ENCODE measurements around the gene CAPNS1. TPM values are rescaled to one million over a fixed set of nuclear protein-coding genes. Genes with fewer than 3 reads are reported as not detected.
"Not testable (repeated sequence)": the region's sequence is repeated elsewhere in the genome, so short reads cannot be mapped to it uniquely, and the experiment has no call there.

The CAPNS1 gene
- polyA plus RNA-seq, 10 donors, result 460 to 557 (median 508) TPM

DNA sequence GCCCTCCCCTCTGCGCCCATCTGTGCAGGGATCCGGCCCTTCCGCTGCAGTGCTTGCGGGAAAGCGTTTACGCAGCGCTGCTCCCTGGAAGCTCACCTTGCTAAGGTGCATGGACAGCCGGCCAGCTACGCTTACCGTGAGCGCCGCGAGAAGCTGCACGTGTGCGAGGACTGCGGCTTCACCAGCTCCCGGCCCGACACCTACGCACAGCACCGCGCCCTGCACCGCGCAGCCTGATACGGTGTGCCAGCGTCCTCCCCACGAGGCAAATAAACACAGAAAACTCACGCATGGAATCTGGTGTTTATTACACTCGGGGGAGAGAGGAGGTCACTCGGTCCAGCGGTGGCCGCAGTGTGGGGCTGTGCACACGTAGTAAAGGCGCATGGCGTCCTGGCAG lies 26.4 kb upstream of the CAPNS1 start:
- DNase-seq, result no peak

DNA sequence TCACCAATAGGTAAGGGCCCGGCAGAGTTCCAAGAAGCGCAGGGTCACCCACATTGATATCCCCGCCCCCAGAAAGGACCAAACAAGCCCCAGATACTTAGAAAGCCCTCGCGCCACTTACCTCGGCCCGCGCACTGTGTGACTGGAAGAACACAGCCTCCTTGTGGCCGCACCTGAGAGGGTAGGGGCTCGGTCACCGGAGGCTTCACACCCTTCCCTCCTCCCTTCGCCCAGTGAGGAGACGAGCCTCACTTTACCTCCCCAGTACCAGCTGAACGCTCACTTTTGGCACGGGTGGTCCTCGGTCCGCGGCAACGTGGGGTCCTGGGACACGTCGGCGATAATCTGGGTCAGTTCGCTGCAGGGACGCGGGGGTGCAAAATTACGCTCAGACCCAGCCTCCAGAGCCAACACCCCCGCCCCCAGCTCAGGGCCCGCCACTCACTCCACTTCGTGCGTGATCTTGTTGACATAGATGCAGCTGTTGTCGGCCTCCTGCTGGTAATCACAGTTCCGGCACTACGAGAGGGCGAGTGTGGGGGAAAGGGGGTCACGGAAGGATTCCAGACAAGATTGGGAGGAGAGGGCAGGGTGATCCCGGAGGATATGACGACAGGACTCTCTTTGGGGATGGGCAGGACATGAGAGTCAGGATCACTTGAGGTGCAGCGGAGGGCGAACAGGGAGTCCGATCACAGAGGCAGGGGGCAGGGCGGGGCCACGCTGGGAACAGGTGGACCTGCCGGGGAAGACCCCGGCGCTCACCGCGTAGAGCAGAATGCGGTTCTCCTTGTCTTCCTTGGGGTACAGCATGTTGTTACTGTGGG lies 25.8 kb upstream of the CAPNS1 start:
- peak in 2 of 3 donors; percentile 23 to 34 for DNase-seq

DNA sequence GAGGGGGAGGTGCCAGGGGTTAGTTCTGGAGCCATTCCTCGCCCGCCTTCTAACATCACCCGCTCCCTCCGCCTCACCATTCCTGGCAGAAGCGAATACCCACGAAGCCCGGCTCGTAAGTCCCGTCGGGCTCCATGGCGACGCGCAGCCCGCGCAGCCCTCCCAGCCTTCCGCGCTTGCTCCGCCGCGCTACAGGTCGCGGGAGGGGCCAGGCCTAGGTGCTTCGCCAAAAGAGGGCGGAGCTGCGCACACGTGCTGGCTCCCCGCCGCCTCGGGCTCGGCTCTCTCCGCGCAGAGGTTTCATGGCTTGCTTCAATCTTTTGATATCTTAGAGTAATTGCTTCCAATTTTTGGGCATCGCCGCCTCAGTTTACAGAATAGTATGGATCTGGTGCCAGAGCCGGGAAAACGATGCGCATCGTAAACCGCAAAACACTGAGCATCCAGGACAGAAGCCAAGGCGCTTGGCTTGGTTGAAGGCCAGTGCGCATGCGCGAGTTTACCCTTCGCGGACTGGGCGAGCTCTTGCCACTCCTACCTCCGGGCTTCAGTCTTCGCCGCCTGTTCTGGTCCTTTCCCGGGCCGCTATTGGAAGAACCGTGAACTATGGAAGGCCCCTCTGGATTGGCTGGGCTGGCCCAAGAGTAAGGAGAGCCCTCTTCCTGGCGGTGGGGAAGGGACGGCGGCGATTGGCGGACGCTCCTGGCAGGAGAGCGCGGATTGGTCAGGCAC lies 25.0 kb upstream of the CAPNS1 start, which contains the start of gene POLR2I:
TSS of gene POLR2I (minus strand) at position 155 of the 732 bp plus-strand sequence. CDS start at position 136, 19 bp downstream.
- peak; percentile 99 to 100 (median 100) for DNase-seq

DNA sequence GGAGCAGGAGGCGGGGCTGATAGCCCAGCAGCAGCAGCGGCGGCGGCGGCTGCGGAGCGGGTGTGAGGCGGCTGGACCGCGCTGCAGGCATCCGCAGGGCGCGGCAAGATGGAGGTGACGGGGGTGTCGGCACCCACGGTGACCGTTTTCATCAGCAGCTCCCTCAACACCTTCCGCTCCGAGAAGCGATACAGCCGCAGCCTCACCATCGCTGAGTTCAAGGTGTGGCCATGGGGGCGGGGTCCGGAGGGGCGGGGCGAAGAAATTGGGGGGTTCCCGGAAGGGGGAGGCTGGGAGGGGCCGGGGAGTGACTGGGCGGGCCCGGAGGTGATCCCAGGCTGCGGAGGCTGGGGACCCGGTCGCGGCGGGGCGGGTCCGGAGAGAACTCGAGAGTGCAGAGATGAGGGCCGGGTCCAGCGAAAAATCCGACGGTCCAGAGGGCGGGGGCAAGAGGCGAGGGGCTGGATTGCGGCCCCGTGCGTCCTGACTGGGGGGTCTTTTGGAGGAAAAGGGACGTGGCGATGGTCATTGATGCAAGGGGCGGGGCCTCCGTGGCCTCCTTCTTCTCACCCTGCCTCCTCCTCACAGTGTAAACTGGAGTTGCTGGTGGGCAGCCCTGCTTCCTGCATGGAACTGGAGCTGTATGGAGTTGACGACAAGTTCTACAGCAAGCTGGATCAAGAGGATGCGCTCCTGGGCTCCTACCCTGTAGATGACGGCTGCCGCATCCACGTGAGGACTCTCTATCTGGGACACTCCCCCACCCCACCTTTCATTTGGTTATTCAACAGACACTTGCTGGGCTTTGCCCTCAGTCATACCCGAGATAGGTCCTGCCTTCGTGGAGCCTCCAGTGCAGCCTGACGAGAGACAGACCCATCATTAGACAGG lies 24.2 kb upstream of the CAPNS1 start, which contains the start of gene TBCB:
TSS of gene TBCB (plus strand) at position 16 of the 891 bp plus-strand sequence. CDS start at position 109, 93 bp downstream.
- DNase-seq, result peak in 1 of 3 donors; percentile 24

DNA sequence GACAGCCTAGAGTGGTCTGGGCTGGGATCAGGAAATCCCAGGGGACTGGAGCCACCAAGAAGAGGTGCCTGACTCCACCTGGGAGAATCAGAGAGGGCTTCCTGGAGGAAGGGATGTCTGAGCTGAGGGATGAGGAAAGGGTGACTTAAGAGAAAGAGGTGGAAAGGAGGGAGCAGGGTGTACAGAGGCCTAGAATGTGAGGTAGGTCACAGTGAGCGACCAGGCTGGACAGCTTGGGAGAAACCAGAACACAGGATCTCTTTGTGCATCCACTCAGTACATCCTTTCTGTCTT lies 23.6 kb upstream of the CAPNS1 start:
- DNase-seq, result no peak

DNA sequence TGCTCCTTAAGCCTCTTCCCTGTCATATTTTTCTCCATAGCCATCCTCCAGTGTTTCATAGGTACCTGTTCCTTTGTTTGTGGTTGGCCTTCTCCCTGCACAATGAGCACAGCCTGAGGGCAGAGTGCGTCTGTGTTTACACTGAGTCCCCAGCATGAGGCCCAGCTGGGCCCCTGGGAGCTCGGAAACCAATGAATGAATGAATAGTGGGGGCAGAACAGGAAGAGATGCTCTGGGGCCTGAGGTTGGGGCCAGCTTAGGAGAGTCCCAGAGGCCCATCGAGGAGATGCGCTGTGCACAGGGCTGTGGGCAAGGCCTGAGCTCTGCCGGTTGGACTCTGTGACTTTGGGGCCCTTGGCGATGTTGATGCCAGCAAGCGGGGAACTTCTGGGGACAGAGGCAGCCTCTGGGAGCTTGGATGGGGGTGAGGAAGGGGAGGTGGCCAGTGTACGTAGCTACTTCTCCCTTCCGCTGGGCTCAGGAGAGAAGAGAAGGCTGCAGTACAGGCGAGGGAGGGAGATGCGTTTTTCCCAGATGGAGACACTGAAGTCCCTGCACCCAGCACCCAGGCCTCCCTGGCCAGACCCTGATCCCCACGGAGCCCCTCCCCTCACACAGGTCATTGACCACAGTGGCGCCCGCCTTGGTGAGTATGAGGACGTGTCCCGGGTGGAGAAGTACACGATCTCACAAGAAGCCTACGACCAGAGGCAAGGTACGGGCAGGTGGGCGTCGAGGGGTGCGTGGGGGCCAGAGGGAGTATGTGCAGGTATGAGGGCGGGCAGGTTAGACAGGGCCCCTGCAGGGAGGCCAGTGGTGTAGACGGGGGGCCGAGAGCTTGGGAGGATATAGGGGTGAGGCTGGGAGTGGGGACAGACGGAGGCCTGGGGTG lies 19.5 kb upstream of the CAPNS1 start:
- DNase-seq, result no peak

DNA sequence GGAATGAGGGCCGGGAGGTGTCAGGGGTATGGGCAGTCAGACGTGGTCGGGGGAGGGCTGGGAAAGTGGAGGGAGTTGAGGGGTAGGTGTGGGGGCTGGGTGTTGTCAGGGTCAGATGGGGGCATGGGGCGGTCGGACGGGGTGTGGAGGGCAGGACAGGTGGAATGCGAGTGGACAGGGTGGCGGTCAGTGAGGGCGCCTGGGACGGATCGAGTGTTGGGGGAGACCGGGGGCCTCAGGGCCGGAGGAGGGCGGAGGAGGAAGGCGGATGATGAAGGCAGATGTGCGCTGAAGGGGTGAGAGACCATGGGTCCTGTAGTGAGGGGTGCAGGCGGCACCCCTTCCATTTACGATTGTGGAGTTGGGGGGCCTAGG lies 18.9 kb upstream of the CAPNS1 start:
- DNase-seq, result no peak

DNA sequence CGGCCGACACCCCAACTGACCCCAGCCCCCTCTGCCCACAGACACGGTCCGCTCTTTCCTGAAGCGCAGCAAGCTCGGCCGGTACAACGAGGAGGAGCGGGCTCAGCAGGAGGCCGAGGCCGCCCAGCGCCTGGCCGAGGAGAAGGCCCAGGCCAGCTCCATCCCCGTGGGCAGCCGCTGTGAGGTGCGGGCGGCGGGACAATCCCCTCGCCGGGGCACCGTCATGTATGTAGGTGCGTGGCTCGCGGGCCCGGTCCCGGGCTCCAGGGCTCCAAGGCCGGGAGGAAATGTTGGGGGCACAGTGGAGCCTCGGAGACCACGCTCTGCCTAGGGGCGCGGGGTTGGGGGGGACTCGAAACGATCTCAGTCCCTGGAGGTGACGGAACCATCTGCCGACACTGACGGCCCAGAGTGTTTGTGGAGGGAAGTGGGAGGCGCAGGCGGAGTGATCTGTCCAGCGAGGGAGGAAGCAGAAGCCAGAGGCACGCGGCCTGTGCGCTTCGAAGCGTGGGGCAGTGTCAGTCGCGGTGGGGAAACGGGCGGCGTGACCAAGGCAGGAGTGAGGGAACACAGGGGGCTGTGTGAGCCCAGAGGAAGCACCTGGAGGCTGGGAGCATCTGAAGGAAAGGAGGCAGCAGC lies 18.3 kb upstream of the CAPNS1 start:
- DNase-seq, result no peak

DNA sequence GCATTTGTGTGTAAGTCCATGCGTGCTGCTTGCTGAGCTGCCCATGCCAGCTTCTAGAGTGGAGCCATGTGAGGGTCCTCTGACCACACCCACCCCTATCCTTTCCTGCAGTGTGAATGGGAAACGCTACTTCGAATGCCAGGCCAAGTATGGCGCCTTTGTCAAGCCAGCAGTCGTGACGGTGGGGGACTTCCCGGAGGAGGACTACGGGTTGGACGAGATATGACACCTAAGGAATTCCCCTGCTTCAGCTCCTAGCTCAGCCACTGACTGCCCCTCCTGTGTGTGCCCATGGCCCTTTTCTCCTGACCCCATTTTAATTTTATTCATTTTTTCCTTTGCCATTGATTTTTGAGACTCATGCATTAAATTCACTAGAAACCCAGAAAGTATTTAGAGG lies 14.3 kb upstream of the CAPNS1 start:
- DNase-seq, result no peak

DNA sequence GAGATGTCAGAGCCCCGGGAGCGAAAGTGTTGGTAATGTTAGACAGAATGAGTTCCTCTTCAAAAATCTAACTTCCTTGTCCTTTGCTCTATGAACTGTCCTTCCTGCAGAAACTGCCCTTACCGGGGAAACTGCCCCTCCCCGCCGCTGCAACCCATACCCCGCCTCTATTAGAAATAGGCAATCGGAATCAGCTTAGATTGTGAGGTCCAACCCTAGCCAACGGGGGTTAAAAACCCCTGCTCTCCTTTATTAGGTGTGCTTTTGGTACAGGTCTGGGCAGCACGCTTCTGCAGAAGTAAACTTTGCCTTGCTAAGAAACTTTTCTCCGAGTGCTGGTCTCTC lies 11.5 kb upstream of the CAPNS1 start:
- no peak for DNase-seq

DNA sequence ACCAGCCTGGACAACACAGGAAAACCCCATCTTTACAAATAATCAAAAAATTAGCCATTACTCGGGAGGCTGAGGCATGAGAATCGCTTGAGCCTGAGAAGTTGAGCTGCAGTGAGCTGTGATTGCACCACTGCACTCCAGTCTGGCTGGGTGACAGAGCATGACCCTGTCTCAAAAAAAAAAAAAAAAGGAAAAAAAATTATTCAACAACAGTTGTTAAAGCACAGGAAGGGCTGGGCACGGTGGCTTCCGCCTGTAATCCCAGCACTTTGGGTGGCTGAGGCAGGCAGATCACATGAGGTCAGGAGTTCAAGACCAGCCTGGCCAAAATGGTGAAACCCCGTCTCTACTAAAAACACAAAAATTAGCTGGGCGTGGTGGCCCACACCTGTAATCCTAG lies 8.6 kb upstream of the CAPNS1 start:
- DNase-seq, result not testable (repeated sequence)

DNA sequence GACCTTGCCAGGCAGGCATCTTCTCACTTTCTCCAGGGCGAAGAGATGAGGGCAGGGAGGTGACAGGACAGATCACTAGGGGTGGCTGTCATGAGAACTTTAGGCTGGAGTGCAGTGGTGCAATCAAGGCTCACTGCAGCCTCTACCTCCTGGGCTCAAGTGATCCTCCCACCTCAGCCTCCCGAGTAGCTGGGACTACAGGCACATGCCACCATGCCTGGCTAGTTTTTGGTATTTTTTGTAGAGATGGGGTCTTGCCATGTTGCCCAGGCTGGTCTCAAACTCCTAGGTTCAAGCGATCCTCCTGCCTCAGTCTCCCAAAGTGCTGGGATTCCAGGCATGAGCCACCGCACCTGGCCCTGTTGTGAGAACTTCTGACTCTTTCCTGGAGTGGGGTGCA lies 5.0 kb upstream of the CAPNS1 start:
- DNase-seq, result not testable (repeated sequence)

DNA sequence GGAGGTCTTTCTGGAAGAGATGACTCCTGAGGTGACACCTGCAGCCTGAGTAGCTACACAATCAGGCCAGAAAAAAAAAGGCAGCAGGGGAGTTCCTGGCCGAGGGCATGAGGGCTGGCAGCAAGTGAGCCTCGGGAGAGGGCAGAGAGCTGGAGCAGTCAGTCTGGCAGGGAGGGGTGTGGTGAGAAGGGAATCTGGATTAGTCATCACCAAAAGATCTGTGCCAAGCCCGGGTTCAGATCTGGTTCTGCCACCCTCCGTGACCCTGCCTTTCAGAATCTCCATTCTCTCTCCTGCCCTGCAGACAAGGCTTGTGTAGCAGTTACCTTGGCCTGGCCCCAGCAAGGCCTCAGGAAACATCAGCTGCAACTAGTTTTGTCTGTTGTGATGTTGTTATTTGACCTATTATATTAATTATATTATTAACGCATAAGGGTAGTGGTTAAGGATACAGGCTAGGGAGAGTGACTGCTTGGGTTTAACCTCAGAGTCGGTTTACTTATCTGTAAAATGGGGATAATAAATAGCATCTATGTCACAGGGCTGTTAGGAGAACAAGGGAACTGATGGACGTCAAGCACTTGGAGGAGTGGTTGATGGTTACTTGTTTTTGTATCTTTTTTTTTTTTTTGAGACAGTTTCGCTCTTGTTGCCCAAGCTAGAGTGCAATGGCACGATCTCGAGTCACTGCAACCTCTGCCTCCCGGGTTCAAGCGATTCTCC lies 2.7 kb upstream of the CAPNS1 start:
- no peak for DNase-seq

DNA sequence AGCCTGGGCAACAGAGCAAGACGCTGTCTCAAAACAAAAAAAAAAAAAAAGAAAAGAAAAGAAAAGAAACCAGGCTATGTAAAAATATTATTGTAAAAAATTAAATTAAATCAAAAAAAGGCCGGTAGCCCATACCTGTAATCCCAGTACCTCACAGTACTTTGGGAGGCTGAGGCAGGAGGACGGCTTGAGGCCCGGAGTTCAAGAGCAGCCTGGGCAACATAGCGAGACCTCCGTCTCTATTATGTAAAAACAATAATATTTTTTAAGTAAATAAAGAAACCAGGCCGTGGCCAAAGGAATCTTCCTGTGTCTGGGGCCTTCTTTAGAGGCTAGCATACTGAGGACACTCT lies 770 bp upstream of the CAPNS1 start:
- DNase-seq, result no peak

DNA sequence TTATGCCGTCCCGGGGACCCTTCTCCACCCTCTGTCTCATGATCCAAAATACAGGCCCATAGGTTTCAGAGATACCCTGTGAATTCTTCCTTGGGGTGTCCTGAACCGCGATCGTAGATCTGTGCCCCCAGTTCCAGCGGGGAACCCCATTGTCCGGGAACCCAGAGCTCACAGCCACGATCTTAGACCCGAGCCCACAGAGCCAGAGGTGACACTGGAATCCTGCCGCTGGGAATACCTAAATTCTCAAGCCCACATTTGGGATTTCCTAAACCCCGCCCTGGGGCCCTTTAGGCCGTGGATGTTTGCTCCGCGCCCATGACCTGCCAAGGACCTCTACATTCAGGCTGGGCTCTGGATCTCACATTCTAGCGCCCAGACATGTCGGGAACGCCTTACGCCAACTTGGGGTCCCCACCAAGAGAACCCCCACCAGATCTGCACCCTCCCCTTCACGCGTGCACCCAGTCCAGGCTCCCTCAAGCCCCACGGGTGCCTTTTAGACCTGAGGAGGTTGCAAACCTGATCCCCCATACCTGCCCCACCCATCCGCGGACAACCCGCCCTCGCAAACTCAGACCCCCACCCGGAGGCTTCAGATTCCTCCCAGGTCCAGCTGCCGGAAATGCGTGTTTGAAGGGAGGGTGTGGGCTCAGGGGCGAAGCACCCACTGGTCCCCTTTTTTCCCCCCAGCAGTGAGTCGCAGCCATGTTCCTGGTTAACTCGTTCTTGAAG lies 605 bp downstream of the CAPNS1 start:
- peak; percentile 56 to 80 (median 59) for DNase-seq

DNA sequence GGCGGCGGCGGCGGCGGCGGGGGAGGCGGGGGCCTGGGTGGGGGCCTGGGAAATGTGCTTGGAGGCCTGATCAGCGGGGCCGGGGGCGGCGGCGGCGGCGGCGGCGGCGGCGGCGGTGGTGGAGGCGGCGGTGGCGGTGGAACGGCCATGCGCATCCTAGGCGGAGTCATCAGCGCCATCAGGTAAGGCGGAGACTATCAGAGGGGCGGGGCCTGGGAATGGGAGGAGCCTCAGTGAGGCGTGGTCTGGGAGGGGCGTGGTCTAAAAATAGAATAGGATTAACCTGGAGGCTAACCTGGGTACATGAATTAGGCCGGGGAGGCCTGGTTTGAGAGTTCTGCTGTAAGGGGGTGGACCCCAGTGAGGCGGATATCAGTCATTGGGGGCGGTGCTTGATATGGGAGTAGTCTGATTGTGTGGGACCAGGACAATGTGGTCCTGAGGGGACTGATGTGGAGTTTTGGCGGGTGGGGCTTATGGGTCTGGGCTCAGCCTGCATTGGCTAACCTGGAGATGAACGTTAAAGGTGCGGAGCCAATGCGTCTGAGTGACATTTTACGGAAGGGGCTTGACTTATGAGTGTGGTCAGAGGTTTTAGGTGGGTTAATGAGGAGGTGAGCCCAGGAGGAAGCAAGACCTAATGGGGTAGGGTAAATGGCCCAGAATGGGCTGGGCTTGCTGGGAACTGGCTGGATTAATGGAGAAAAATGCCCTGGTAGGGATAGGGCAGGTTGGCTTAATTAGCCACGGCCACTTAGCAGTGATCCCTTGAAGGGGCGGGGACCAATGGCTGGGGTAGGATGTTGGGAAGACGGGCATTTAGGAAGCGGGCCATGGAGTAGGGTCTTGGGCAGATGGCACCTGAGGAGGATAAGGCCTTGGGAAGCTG lies 1.4 kb downstream of the CAPNS1 start:
- DNase-seq, result peak; percentile 74 to 81 (median 79)

DNA sequence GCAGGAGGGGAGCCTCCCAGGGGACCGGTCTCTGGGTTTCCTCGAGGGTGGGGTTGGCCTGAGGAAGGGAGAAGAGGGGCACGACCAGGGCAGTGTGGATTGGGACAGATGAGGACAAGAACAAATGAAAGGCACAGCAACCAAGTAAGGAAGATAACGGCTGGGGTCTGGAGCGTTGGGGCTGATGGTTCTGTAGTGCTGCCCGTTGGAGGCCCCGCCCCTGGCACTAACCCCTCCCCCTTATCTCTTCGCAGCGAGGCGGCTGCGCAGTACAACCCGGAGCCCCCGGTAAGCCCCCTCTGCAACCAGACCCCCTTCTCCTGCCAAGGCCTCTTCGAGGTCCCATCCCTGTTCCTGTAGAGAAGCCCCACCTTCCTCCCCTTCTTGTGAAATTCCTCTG lies 2.2 kb downstream of the CAPNS1 start:
- no peak for DNase-seq

DNA sequence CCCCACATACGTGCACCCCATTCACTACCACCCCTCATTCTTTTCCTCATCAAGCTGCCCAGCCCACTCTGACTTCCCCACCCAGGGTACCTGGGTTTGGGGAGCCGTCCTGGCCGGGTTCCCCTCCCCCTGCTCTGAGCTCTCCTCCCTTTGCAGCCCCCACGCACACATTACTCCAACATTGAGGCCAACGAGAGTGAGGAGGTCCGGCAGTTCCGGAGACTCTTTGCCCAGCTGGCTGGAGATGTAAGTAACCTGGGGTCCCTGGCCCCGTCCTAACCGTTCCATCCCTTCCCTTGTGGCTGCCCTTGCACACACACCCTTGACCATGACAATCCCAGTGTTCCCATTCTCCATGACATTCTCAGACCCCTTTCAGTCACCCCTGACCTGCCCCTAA lies 2.6 kb downstream of the CAPNS1 start:
- DNase-seq, result no peak

Measured in muscle of back (tissue), 11 donors.